Fibroblast of villous mesenchyme (primary cell): ENCODE results near the gene ADH4. TPM values are rescaled to one million over a fixed set of nuclear protein-coding genes. Genes with fewer than 3 reads are reported as not detected.
A peak's percentile ranks its signal among the peaks of the same experiment; 100 is the strongest.
"Not testable (repeated sequence)": the region's sequence is repeated elsewhere in the genome, so short reads cannot be mapped to it uniquely, and the experiment has no call there.

Experiments
- DNase-seq: peaks from one replicate; pipeline ENCODE4 v3.0.0-alpha.2; 2010; ENCODE audit warnings: low read depth
- H3K4me3 ChIP-seq: 2 replicates; pipeline ENCODE4 v1.5.1; 2011; ENCODE audit warnings: low read depth, mild to moderate bottlenecking, low read length
- CTCF ChIP-seq: IDR thresholded peaks from 2 replicates; pipeline ENCODE4 v1.5.1; 2012; ENCODE audit warnings: low read depth, mild to moderate bottlenecking, low read length; ENCODE audit not compliant: insufficient read depth
- total RNA-seq: library from RNA; depleted of rRNA; stranded (reverse); fragments of >200 nt; gene quantifications from 2 replicates; pipeline ENCODE4 v1.2.3, GENCODE V29; 2012

The ADH4 gene
- total RNA-seq, 1 donor = not detected

- DNase-seq = peak; percentile 34
- peak; percentile 27 for TF ChIP-seq CTCF
- H3K4me3 ChIP-seq = no peak overlapping the region
Observed at GRCh38 chr4:99117876-99118693, 26.0 kb downstream of the ADH4 start.

GRCh38 chr4:99117122-99117841 lies 26.8 kb downstream of the ADH4 start:
- H3K4me3 ChIP-seq, DNase-seq: not testable (repeated sequence)

- not testable (repeated sequence) for H3K4me3 ChIP-seq, DNase-seq
Observed at GRCh38 chr4:99109286-99109685, 34.8 kb downstream of the ADH4 start.

- TF ChIP-seq CTCF = no peak
- no peak for DNase-seq
- no peak overlapping the region for H3K4me3 ChIP-seq
Observed at GRCh38 chr4:99104153-99104552, 39.9 kb downstream of the ADH4 start.

GRCh38 chr4:99103166-99103565 lies 40.9 kb downstream of the ADH4 start:
- TF ChIP-seq CTCF = no peak
- H3K4me3 ChIP-seq = no peak overlapping the region
- DNase-seq = no peak

- H3K4me3 ChIP-seq = no peak overlapping the region
- no peak for TF ChIP-seq CTCF
- DNase-seq = no peak
Observed at GRCh38 chr4:99102634-99103033, 41.5 kb downstream of the ADH4 start.

GRCh38 chr4:99100876-99101275 lies 43.2 kb downstream of the ADH4 start:
- TF ChIP-seq CTCF = no peak
- no peak for DNase-seq
- H3K4me3 ChIP-seq = no peak overlapping the region

GRCh38 chr4:99099814-99100213 lies 44.3 kb downstream of the ADH4 start:
- H3K4me3 ChIP-seq, DNase-seq: not testable (repeated sequence)
